Measurements from ENCODE around the gene TWIST2.

DNA sequence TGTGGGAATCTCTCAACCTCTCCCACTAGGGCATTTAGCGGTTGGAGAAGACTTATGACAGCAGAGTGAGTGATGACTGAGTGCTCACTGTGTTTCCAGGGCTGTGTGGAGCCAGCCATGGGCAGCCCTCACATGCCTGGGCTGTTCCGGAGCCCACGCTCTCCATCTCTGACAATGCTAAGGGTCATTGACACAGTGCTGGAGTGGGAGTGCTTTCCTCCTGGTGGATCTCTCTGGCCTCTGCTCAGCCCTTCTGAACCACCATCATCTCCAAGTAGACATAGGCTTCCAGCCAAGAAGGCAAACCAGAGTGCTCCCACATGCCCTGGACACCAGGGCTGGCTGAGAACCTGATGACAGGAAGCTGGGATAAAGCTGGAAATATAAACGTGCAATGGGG is 33.1 kb upstream of the TWIST2 start:
- TF ChIP-seq, protein P1, sequence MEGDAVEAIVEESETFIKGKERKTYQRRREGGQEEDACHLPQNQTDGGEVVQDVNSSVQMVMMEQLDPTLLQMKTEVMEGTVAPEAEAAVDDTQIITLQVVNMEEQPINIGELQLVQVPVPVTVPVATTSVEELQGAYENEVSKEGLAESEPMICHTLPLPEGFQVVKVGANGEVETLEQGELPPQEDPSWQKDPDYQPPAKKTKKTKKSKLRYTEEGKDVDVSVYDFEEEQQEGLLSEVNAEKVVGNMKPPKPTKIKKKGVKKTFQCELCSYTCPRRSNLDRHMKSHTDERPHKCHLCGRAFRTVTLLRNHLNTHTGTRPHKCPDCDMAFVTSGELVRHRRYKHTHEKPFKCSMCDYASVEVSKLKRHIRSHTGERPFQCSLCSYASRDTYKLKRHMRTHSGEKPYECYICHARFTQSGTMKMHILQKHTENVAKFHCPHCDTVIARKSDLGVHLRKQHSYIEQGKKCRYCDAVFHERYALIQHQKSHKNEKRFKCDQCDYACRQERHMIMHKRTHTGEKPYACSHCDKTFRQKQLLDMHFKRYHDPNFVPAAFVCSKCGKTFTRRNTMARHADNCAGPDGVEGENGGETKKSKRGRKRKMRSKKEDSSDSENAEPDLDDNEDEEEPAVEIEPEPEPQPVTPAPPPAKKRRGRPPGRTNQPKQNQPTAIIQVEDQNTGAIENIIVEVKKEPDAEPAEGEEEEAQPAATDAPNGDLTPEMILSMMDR (IDR thresholded peaks at IDR 0.05) = no peak
- TF ChIP-seq POLR2AphosphoS5 (IDR thresholded peaks at IDR 0.05) = no peak

Measured in prostate gland (tissue), 2 donors.